Kidney (tissue), 14 donors: Measurements from ENCODE around the gene RCVRN. TPM values are rescaled to one million over a fixed set of nuclear protein-coding genes. Genes with fewer than 3 reads are reported as not detected.

Experiments
- DNase-seq, 5 donors: peaks; one replicate each; pipeline ENCODE4 v3.0.0-alpha.2; 2013 to 2020
- FAIRE-seq: peaks from 2 replicates; lab custom pipeline; 2012; peaks lifted over from hg19 to GRCh38; lab: Jason Lieb, UNC
- H3K27ac ChIP-seq, 2 donors: one replicate each; pipeline ENCODE4 v1.7.0; 2013; ENCODE audit warnings: low read depth in 2 of 2, low read length in 2 of 2, inconsistent platforms in 1 of 2
- H3K27me3 ChIP-seq: one replicate; pipeline ENCODE4 v1.7.1; 2013; ENCODE audit warnings: low read length, inconsistent platforms; ENCODE audit not compliant: control insufficient read depth, insufficient read depth
- H3K36me3 ChIP-seq, 3 donors: one replicate each; pipeline versions ENCODE4 v1.7.0 to v1.7.1; 2013; ENCODE audit warnings: low read length in 3 of 3, control low read depth in 1 of 3, inconsistent platforms in 1 of 3; ENCODE audit not compliant: insufficient read depth in 3 of 3, control insufficient read depth in 2 of 3
- H3K4me1 ChIP-seq, 3 donors: one replicate each; pipeline versions ENCODE4 v1.7.0 to v1.7.1; 2013; ENCODE audit warnings: low read length in 3 of 3, inconsistent platforms in 1 of 3, low read depth in 1 of 3; ENCODE audit not compliant: control insufficient read depth in 2 of 3, insufficient read depth in 2 of 3
- H3K4me3 ChIP-seq, 3 donors: one replicate each; pipeline versions ENCODE4 v1.7.0 to v1.8.1; 2013; ENCODE audit warnings: low read length in 3 of 3, control low read depth in 1 of 3, inconsistent platforms in 1 of 3
- H3K9ac ChIP-seq, 3 donors: one replicate each; pipeline versions ENCODE4 v1.7.0 to v1.7.1; 2013; ENCODE audit warnings: low read length in 3 of 3, control low read depth in 1 of 3, inconsistent platforms in 1 of 3
- H3K9me3 ChIP-seq, 3 donors: one replicate each; pipeline versions ENCODE4 v1.7.0 to v1.7.1; 2013; ENCODE audit warnings: low read length in 3 of 3, control low read depth in 1 of 3, inconsistent platforms in 1 of 3; ENCODE audit not compliant: control insufficient read depth in 2 of 3, insufficient read depth in 1 of 3
- intact Hi-C: fragments of 100-400 bp; cut with DNase I; formaldehyde crosslinking; loops from one replicate; pipeline ENCODE4 v1.11.1; 2022
- polyA plus RNA-seq: library from polyadenylated mRNA; stranded (reverse); fragments of 350-450 nt; fragmentation: Illumina TruSeq; extraction: RNeasy Lipid Tissue Mini Kit (QIAGEN cat#74804); gene quantifications from one replicate; pipeline ENCODE4 v1.2.3, GENCODE V29; 2014; ENCODE audit warnings: low read depth, low replicate concordance; ENCODE audit not compliant: insufficient read depth
- total RNA-seq: library from RNA; stranded (reverse); fragmentation: NEBNext Ultra II Directional; extraction: Animal tissue kit (Norgen Biotek cat#: 25700); gene quantifications from one replicate; pipeline ENCODE4 v1.2.1, GENCODE V29; 2021
- TF ChIP-seq, protein P1 (sequence below): IDR thresholded peaks from 3 replicates; pipeline ENCODE4 v1.5.1; 2012; ENCODE audit warnings: mild to moderate bottlenecking, moderate library complexity, borderline replicate concordance; ENCODE audit not compliant: insufficient read depth; ENCODE audit errors: extremely low read depth
- donor health status: control.
- donor health status: control.
- donor health status: control.
- donor health status: control.
- donor health status: control.
- donor health status: DM: yes; HTN: yes; CAD: no.
- donor health status: Normal renal cell carcinoma (clear cell type).

Gene RCVRN
- total and polyA plus RNA-seq, 2 donors from 2014 or later = not detected

DNA sequence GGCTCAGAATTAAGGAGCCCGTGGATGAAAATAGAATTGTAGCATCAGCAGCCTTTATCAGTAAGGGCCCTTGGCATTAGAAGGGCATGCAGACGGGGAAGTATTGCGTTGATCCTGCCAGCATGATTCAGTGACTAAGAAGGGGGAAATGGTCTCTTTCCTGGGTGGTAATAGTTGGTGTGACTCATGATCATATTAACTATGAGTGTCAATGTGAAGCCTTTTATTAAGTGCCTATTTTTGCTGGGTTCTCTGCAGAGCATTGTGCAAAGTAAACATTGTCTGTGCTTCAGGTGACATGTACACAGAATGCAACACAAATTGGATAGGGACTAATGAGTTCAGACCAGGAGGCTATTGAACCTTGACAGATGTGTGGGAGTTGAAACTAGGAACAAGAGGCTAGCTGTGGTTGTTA is 24.5 kb downstream of the RCVRN start:
- FAIRE-seq = no peak
- H3K4me1 ChIP-seq = no peaks in the 10 kb centered on the region
- H3K9ac ChIP-seq = no peak overlapping the region
- H3K27ac ChIP-seq = no peak overlapping the region
- intact Hi-C loops = no loop called here
- no peak overlapping the region for H3K4me3 ChIP-seq
- DNase-seq = peak in 2 of 5 donors; percentile 32 to 34
- no peaks in the 10 kb centered on the region for H3K27me3 ChIP-seq
- H3K36me3 ChIP-seq = no peaks in the 10 kb centered on the region
- TF ChIP-seq, protein P1, sequence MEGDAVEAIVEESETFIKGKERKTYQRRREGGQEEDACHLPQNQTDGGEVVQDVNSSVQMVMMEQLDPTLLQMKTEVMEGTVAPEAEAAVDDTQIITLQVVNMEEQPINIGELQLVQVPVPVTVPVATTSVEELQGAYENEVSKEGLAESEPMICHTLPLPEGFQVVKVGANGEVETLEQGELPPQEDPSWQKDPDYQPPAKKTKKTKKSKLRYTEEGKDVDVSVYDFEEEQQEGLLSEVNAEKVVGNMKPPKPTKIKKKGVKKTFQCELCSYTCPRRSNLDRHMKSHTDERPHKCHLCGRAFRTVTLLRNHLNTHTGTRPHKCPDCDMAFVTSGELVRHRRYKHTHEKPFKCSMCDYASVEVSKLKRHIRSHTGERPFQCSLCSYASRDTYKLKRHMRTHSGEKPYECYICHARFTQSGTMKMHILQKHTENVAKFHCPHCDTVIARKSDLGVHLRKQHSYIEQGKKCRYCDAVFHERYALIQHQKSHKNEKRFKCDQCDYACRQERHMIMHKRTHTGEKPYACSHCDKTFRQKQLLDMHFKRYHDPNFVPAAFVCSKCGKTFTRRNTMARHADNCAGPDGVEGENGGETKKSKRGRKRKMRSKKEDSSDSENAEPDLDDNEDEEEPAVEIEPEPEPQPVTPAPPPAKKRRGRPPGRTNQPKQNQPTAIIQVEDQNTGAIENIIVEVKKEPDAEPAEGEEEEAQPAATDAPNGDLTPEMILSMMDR = no peak
- peaks cover 0 to 10% (median 3%) of the 10 kb centered on the region in 3 donors for H3K9me3 ChIP-seq

- Histone ChIP-seq H3K36me3 (no peaks in the 10 kb centered on the region), H3K4me3 (no peak overlapping the region), H3K27ac (no peak overlapping the region), H3K4me1 (no peaks in the 10 kb centered on the region), H3K27me3 (no peaks in the 10 kb centered on the region), H3K9me3 (peaks cover 0 to 7% (median 3%) of the 10 kb centered on the region in 3 donors), H3K9ac (no peak overlapping the region)
- intact Hi-C loops = no loop called here
- DNase-seq (no peak), FAIRE-seq (no peak)
- TF ChIP-seq, protein P1 = no peak
These were observed 26.1 kb downstream of the RCVRN start for GRCh38 chr17:9878786-9879525.

GRCh38 chr17:9878356-9878755 is 26.7 kb downstream of the RCVRN start:
- Histone ChIP-seq H3K27me3 (no peaks in the 10 kb centered on the region), H3K9ac (no peak overlapping the region), H3K4me3 (no peak overlapping the region), H3K4me1 (no peaks in the 10 kb centered on the region), H3K9me3 (peaks cover 0 to 4% (median 3%) of the 10 kb centered on the region in 3 donors), H3K36me3 (no peaks in the 10 kb centered on the region), H3K27ac (no peak overlapping the region)
- TF ChIP-seq, protein P1 = no peak
- FAIRE-seq = no peak
- intact Hi-C loops = no loop called here
- no peak for DNase-seq
